Lung microvascular endothelial cell (primary cell): Measurements from ENCODE around the gene SKIC2. TPM values are rescaled to one million over a fixed set of nuclear protein-coding genes. Genes with fewer than 3 reads are reported as not detected.
"Not testable (repeated sequence)": the region's sequence is repeated elsewhere in the genome, so short reads cannot be mapped to it uniquely, and the experiment has no call there.

Source experiments
- DNase-seq, 2 donors: peaks; one replicate each; pipeline versions ENCODE4 v3.0.0 to v3.0.0-alpha.2; 2010; ENCODE audit warnings: low read depth in 2 of 2
- total RNA-seq: library from RNA; depleted of rRNA; stranded (reverse); fragments of >200 nt; gene quantifications from 2 replicates; pipeline ENCODE4 v1.2.1, GENCODE V29; 2014

SKIC2 gene
- total RNA-seq, 1 donor from 2014 or later: 30.2 TPM

DNA sequence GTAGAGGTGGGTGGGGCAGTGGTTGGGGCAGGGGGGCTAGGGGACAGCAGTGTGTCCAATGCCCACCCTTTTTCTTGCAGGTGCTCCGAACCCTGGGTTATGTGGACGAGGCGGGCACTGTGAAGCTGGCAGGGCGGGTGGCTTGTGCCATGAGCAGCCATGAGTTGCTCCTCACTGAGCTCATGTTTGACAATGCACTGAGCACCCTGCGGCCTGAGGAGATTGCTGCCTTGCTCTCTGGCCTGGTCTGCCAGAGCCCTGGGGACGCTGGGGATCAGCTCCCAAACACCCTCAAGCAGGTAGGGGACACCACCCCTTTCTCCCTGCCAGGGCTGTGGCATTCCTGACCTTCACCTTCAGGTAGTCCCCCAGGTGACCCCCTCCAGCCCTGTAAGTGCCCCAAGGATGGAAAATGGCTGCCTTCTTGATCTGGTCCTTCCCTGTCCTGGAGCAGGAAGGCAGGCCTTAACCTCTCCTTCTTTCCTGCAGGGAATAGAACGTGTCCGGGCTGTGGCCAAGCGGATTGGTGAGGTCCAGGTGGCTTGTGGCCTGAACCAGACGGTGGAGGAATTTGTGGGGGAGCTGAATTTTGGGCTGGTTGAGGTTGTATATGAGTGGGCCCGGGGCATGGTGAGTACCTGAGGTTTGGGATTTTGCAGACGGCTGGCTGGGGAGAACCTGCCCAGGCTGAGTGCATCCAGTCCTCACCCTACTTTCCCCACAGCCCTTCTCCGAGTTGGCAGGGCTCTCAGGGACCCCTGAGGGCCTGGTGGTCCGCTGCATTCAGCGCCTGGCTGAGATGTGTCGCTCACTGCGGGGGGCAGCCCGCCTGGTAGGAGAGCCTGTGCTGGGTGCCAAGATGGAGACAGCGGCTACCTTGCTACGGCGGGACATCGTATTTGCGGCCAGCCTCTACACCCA lies 10.1 kb downstream of the SKIC2 start:
- no peak for DNase-seq

- no peak for DNase-seq
Measured at GRCh38 chr6:31969712-31970603, 11.0 kb downstream of the SKIC2 start.

DNA sequence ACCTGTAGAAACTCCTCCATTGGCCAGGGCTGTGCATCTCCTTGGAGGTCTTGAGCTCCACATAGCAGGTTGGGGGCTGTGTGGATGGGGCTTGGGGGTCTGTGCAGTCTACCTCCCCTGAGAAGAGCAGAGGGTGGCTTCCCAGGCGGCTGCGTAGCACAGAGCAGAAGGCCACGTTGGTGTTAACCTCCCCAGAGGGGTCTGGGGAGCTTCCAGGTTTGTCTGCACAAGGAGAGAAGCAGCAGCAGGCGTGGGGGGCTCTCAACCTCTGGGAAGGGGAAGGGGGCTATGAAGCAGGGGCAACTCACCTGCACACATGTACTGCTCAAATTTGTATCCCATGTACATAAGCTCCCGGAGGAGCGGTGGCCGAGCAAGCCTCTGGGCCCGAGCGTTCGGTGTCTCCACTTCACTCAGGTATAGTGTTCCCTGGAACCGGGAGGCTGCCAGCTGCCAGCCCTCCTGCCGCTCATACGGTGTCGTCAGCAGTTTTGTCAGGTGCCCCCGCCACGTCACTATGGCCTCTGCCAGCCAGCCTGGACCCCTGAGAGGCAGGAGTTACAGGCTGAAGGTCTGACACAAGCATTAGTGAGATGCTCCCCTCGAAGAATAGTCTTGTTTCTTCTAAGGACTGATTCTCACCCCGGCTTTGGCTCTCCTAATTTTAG lies 11.8 kb downstream of the SKIC2 start:
- peak in 1 of 2 donors; percentile 8 for DNase-seq

- DNase-seq: no peak
Measured at GRCh38 chr6:31971279-31971992, 12.5 kb downstream of the SKIC2 start.

DNA sequence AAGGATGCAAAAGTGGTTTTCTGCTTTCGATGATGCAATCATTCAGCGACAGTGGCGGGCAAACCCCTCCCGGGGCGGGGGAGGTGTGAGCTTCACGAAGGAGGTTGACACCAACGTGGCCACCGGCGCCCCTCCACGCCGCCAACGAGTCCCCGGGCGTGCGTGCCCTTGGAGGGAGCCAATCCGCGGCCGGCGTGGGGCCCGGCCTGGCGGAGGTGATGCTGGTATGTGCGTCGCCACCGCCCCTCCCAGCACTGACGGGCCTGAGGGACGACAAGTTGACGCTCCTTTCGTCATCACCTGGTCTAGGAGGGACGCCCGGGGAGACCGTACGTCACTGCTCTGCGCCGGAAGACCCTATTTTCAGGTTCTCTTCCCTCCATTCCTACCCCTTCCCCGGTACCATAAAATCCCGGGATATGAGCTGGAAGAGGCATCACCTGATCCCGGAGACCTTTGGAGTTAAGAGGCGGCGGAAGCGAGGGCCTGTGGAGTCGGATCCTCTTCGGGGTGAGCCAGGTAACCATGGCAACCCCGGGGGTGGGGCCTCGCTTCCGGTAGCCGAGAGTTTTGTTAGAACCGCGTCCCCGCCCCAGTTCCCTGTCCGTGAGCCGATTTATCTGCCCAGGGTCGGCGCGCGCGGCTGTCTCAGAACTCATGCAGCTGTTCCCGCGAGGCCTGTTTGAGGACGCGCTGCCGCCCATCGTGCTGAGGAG lies 13.2 kb downstream of the SKIC2 start, which contains the start of gene DXO:
DXO (minus strand) TSS at position 146 of the 716 bp plus-strand sequence. CDS start 463 bp downstream, outside the sequence.
- peak; percentile 99 to 100 for DNase-seq

- peak; percentile 53 to 55 for DNase-seq
Measured at GRCh38 chr6:31972709-31973350, 13.9 kb downstream of the SKIC2 start.

- not testable (repeated sequence) for DNase-seq
Measured at GRCh38 chr6:31976065-31976464, 17.1 kb downstream of the SKIC2 start.

DNA sequence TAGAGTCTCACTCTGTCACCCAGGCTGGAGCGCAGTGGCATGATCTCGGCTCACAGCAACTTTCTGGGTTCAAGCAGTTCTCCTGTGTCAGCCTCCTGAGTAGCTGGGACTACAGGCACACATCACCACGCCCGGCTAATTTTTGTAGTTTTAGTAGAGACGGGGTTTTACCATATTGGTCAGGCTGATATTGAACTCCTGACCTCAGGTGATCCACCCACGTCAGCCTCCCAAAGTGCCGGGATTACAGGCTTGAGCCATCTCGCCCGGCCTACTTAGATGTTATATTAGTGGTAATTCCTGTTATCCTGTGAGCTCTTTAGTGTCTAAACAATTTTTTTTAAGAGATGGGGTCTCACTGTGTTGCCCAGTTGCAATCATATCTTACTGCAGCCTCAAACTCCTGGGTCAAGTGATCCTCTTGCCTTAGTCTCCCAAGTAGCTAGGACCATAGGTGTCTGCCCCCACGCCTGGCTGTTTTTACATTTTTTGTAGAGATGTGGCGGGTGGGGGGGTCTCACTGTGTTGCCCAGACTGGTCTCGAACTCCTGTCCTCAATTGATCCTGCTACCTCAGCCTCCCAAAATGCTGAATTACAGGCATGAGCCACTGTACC lies 18.9 kb downstream of the SKIC2 start:
- DNase-seq: no peak

GRCh38 chr6:31978831-31979230 lies 19.9 kb downstream of the SKIC2 start:
- no peak for DNase-seq

GRCh38 chr6:31979238-31979898 lies 20.4 kb downstream of the SKIC2 start:
- no peak for DNase-seq

DNA sequence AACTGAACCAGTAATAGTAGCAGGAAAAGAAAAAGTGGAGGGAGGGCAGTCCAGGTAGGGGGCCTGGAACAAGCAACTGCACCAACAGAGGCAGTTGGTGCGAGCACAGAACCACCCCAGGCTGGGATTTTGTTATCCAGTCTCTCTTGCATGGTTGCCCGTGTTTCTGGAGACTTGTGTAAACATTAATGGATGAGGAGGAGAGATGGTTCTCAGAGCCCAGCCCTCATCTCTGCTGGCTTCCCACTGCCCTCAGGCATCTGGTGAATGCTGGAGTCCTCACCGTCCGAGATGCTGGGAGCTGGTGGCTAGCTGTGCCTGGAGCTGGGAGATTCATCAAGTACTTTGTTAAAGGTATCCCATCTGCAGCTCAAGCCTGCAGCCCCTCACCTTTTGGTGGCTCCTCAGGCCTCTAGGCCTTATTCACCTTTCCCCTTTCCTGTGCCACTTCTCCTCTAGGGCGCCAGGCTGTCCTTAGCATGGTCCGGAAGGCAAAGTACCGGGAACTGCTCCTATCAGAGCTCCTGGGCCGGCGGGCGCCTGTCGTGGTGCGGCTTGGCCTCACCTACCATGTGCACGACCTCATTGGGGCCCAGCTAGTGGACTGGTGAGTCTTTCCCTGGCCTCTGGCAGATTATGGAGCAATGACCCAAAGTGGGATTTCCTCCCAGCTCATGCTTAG lies 21.4 kb downstream of the SKIC2 start:
- not testable (repeated sequence) for DNase-seq

GRCh38 chr6:31980998-31981397 lies 22.0 kb downstream of the SKIC2 start:
- DNase-seq: not testable (repeated sequence)

- DNase-seq: not testable (repeated sequence)
Measured at GRCh38 chr6:31981744-31982143, 22.8 kb downstream of the SKIC2 start, which contains the start of gene C4A. TSS of gene C4A (plus strand) at chr6:31982057. CDS start at chr6:31982108, 51 bp downstream.

- not testable (repeated sequence) for DNase-seq
Measured at GRCh38 chr6:31989363-31989762, 30.4 kb downstream of the SKIC2 start.

GRCh38 chr6:31994421-31994820 lies 35.4 kb downstream of the SKIC2 start:
- DNase-seq: not testable (repeated sequence)

GRCh38 chr6:31996385-31996784 lies 37.4 kb downstream of the SKIC2 start:
- DNase-seq: not testable (repeated sequence)

GRCh38 chr6:32002546-32003268 lies 43.7 kb downstream of the SKIC2 start:
- not testable (repeated sequence) for DNase-seq
